Measurements from ENCODE around the gene CISH. TPM values are rescaled to one million over a fixed set of nuclear protein-coding genes. Genes with fewer than 3 reads are reported as not detected.

Gene CISH
- total and polyA plus RNA-seq, 9 of the 15 experiments (the other 6 are each of a cell fraction or from before 2014, with no cell fraction given) = 1.7 to 47.7 (median 18.3) TPM

GRCh38 chr3:50611464-50612233, at the start of gene CISH (continued):
- TF ChIP-seq CCNT2 (IDR thresholded peaks at IDR 0.05; ENCODE audit: borderline replicate concordance, extremely low read depth, insufficient read length, low read depth, low read length) = peak; percentile 92
- no peak for TF ChIP-seq GTF2B (IDR thresholded peaks at IDR 0.05; ENCODE audit: extremely low read depth, insufficient read length)
- 0 out of 2 replicates have a peak, but pooled peaks have one; percentile 24 for TF ChIP-seq DMBX1 (CRISPR knock-in tag; IDR thresholded peaks at IDR 0.05; ENCODE audit: borderline replicate concordance)
- no peak for TF ChIP-seq ARID3B (CRISPR knock-in tag; IDR thresholded peaks at IDR 0.05; ENCODE audit: borderline replicate concordance)
- no peak for TF ChIP-seq ZNF75A (CRISPR knock-in tag; IDR thresholded peaks at IDR 0.05)
- peak; percentile 81 for TF ChIP-seq NCOR1 (IDR thresholded peaks at IDR 0.05)
- no peak for TF ChIP-seq TARDBP (IDR thresholded peaks at IDR 0.05)
- TF ChIP-seq NONO (IDR thresholded peaks at IDR 0.05; ENCODE audit: low read depth in 2 of 2, low read length in 1 of 2) = peak in 1 of 2 experiments; percentile 64; a peak in 3 of 4 replicates
- no peak for TF ChIP-seq ZNF280A (IDR thresholded peaks at IDR 0.05; ENCODE audit: low read depth, partially characterized antibody)
- TF ChIP-seq ZNF239 (CRISPR knock-in tag; IDR thresholded peaks at IDR 0.05) = no peak
- TF ChIP-seq ZNF507 (tag; conservative IDR thresholded peaks at IDR 0.05) = no peak
- peak; percentile 91 for TF ChIP-seq RBFOX2 (IDR thresholded peaks at IDR 0.05; ENCODE audit: low read depth, low read length)
- no peak for TF ChIP-seq POLR3A (IDR thresholded peaks at IDR 0.05; ENCODE audit: borderline replicate concordance, extremely low read depth, insufficient read depth, insufficient read length)
- TF ChIP-seq ELK3 (CRISPR knock-in tag; IDR thresholded peaks at IDR 0.05) = no peak
- TF ChIP-seq RB1 (IDR thresholded peaks at IDR 0.05; ENCODE audit: low read depth) = peak; percentile 79
- TF ChIP-seq POLR3G (IDR thresholded peaks at IDR 0.05; ENCODE audit: extremely low read depth, insufficient read length, insufficient replicate concordance) = no peak
- TF ChIP-seq THRB (CRISPR knock-in tag; conservative IDR thresholded peaks at IDR 0.05) = no peak
- TF ChIP-seq CREM (IDR thresholded peaks at IDR 0.05; ENCODE audit: low read depth) = no peak
- TF ChIP-seq SIRT6 (IDR thresholded peaks at IDR 0.05; ENCODE audit: low read depth, low read length) = no peak
- TF ChIP-seq MAZ (CRISPR knock-in tag; conservative IDR thresholded peaks at IDR 0.05 in 1 of 2, IDR thresholded peaks at IDR 0.05 in 1 of 2) = peak; percentile 55 to 92; a peak in 3 of 4 replicates
- TF ChIP-seq C11orf30 (IDR thresholded peaks at IDR 0.05; ENCODE audit: low read depth) = no peak

Data from K562 (cell line).